ENCODE data around the gene CDC42EP2. TPM values are rescaled to one million over a fixed set of nuclear protein-coding genes. Genes with fewer than 3 reads are reported as not detected.
A peak's percentile ranks its signal among the peaks of the same experiment; 100 is the strongest.

CDC42EP2 gene
- total RNA-seq, 1 donor from 2014 or later: 23.5 TPM

- no peak for DNase-seq
- Mint-ChIP-seq H3K9me3 (ENCODE audit: unreplicated experiment) (peaks cover 3% of the 10 kb centered on the region), H3K36me3 (ENCODE audit: unreplicated experiment) (no peaks in the 10 kb centered on the region), H3K4me3 (ENCODE audit: unreplicated experiment) (peak overlapping the region; percentile 42), H3K4me1 (ENCODE audit: low read depth, unreplicated experiment) (peaks cover 24% of the 10 kb centered on the region), H3K27ac (ENCODE audit: unreplicated experiment) (peak overlapping the region; percentile 70), H3K27me3 (ENCODE audit: unreplicated experiment) (peaks cover 14% of the 10 kb centered on the region)
- no peak for TF ChIP-seq CTCF (IDR thresholded peaks at IDR 0.05; ENCODE audit: partially characterized antibody, unreplicated experiment)
Measured at GRCh38 chr11:65311170-65311678, 3.4 kb upstream of the CDC42EP2 start.

- peak; percentile 97 for TF ChIP-seq CTCF (IDR thresholded peaks at IDR 0.05; ENCODE audit: partially characterized antibody, unreplicated experiment)
- no peaks in the 10 kb centered on the region for H3K36me3 Mint-ChIP-seq (ENCODE audit: unreplicated experiment)
- H3K27ac Mint-ChIP-seq (ENCODE audit: unreplicated experiment): peak overlapping the region; percentile 70
- H3K4me3 Mint-ChIP-seq (ENCODE audit: unreplicated experiment): peak overlapping the region; percentile 96
- DNase-seq: peak; percentile 96
- peaks cover 12% of the 10 kb centered on the region for H3K27me3 Mint-ChIP-seq (ENCODE audit: unreplicated experiment)
- peaks cover 2% of the 10 kb centered on the region for H3K9me3 Mint-ChIP-seq (ENCODE audit: unreplicated experiment)
- H3K4me1 Mint-ChIP-seq (ENCODE audit: low read depth, unreplicated experiment): peaks cover 19% of the 10 kb centered on the region
Measured at GRCh38 chr11:65315204-65315865, 669 bp downstream of the CDC42EP2 start.

GRCh38 chr11:65315866-65316226 is 1.2 kb downstream of the CDC42EP2 start:
- Mint-ChIP-seq H3K4me1 (ENCODE audit: low read depth, unreplicated experiment) (peaks cover 16% of the 10 kb centered on the region), H3K4me3 (ENCODE audit: unreplicated experiment) (peak overlapping the region; percentile 96), H3K36me3 (ENCODE audit: unreplicated experiment) (no peaks in the 10 kb centered on the region), H3K27me3 (ENCODE audit: unreplicated experiment) (peaks cover 12% of the 10 kb centered on the region), H3K9me3 (ENCODE audit: unreplicated experiment) (peaks cover 2% of the 10 kb centered on the region), H3K27ac (ENCODE audit: unreplicated experiment) (peak overlapping the region; percentile 70)
- peak; percentile 49 for TF ChIP-seq CTCF (IDR thresholded peaks at IDR 0.05; ENCODE audit: partially characterized antibody, unreplicated experiment)
- no peak for DNase-seq

- peak overlapping the region; percentile 96 for H3K4me3 Mint-ChIP-seq (ENCODE audit: unreplicated experiment)
- peak overlapping the region; percentile 85 for H3K27ac Mint-ChIP-seq (ENCODE audit: unreplicated experiment)
- peaks cover 2% of the 10 kb centered on the region for H3K9me3 Mint-ChIP-seq (ENCODE audit: unreplicated experiment)
- no peak for DNase-seq
- peaks cover 13% of the 10 kb centered on the region for H3K4me1 Mint-ChIP-seq (ENCODE audit: low read depth, unreplicated experiment)
- H3K27me3 Mint-ChIP-seq (ENCODE audit: unreplicated experiment): peaks cover 12% of the 10 kb centered on the region
- H3K36me3 Mint-ChIP-seq (ENCODE audit: unreplicated experiment): no peaks in the 10 kb centered on the region
- TF ChIP-seq CTCF (IDR thresholded peaks at IDR 0.05; ENCODE audit: partially characterized antibody, unreplicated experiment): no peak
Measured at GRCh38 chr11:65316227-65317024, 1.8 kb downstream of the CDC42EP2 start.
